Measurements from ENCODE around the gene PERCC1.
"Not testable (repeated sequence)": the region's sequence is repeated elsewhere in the genome, so short reads cannot be mapped to it uniquely, and the experiment has no call there.

DNA sequence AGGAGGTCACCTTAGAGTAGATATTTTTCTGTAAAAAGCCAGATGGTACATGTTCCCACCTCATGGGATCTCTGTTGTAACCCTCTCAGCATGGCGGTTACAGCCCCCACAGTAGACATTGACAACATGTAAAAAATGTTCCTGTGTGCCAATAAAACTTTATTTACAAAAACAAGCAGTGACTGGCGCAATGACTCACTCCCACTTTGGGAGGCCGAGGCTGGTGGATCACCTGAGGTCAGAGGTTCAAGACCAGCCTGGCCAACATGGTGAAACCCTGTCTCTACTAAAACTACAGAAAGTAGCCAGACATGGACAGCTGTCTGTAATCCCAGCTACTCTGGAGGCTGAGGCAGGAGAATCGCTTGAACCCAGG is 8.8 kb downstream of the PERCC1 start:
- TF ChIP-seq, protein P1, sequence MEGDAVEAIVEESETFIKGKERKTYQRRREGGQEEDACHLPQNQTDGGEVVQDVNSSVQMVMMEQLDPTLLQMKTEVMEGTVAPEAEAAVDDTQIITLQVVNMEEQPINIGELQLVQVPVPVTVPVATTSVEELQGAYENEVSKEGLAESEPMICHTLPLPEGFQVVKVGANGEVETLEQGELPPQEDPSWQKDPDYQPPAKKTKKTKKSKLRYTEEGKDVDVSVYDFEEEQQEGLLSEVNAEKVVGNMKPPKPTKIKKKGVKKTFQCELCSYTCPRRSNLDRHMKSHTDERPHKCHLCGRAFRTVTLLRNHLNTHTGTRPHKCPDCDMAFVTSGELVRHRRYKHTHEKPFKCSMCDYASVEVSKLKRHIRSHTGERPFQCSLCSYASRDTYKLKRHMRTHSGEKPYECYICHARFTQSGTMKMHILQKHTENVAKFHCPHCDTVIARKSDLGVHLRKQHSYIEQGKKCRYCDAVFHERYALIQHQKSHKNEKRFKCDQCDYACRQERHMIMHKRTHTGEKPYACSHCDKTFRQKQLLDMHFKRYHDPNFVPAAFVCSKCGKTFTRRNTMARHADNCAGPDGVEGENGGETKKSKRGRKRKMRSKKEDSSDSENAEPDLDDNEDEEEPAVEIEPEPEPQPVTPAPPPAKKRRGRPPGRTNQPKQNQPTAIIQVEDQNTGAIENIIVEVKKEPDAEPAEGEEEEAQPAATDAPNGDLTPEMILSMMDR (conservative IDR thresholded peaks at IDR 0.05; ENCODE audit: low read depth, low read length), result not testable (repeated sequence)
- not testable (repeated sequence) for TF ChIP-seq EZH2 (IDR thresholded peaks at IDR 0.05; ENCODE audit: low read length, unreplicated experiment); EZH2phosphoT487 (IDR thresholded peaks at IDR 0.05; ENCODE audit: borderline replicate concordance, low read length)

All from PC-3 (cell line).